Lower leg skin (tissue), 4 donors: Measurements from ENCODE around the gene TAF1B. TPM values are rescaled to one million over a fixed set of nuclear protein-coding genes. Genes with fewer than 3 reads are reported as not detected.

Experiments used
- DNase-seq, 2 donors: peaks; one replicate each; pipeline ENCODE4 v3.0.0-alpha.2; 2019; ENCODE audit warnings: low spot score in 2 of 2
- H3K4me3 ChIP-seq: fragments of 200-600 bp; sonication (generic); 2 replicates; pipeline ENCODE4 v1.5.1; 2017; ENCODE audit warnings: mild to moderate bottlenecking, low read depth; ENCODE audit not compliant: poor library complexity, severe bottlenecking
- POLR2A ChIP-seq, 2 donors: fragments of 450-650 bp; IDR thresholded peaks; one replicate each; pipeline ENCODE4 v1.6.1; 2016 to 2017; ENCODE audit warnings: antibody characterized with exemption in 2 of 2, mild to moderate bottlenecking in 1 of 2, moderate library complexity in 1 of 2
- WGBS, 2 donors: methylation state at CpG; one replicate each; pipeline ENCODE4 v1.1.5; 2018; 5-methylcytosine and 5-hydroxymethylcytosine counted together
- intact Hi-C: fragments of 100-400 bp; cut with DNase I; formaldehyde crosslinking; loops from one replicate; pipeline ENCODE4 v1.15.0; 2023; ENCODE audit warnings: low total_unique reads
- total RNA-seq, 4 donors: library from RNA; depleted of rRNA; stranded (reverse); fragments of >200 nt; gene quantifications; one replicate each; pipeline ENCODE4 v1.1.0, GENCODE V29; 2016
- TF ChIP-seq, protein P1 (sequence below), 3 donors: fragments of 450-650 bp; IDR thresholded peaks; one replicate each; pipeline ENCODE4 v1.5.1; 2016; ENCODE audit warnings: antibody characterized with exemption in 3 of 3, mild to moderate bottlenecking in 3 of 3, moderate library complexity in 2 of 3

TAF1B gene
- total RNA-seq, 4 donors from 2014 or later: 11.2 to 26.9 (median 20.1) TPM

- intact Hi-C loops: loop anchor here (10.0 kb wide), 1 partner anchor 242 kb away; the partner anchor contains the start of gene KLF11
- DNase-seq: peak in 1 of 2 donors; percentile 87
- WGBS, 2 donors: 57 to 76% methylated on average over 6 of the region's 8 CpGs
Observed at GRCh38 chr2:9802576-9802993, 40.7 kb upstream of the TAF1B start.

DNA sequence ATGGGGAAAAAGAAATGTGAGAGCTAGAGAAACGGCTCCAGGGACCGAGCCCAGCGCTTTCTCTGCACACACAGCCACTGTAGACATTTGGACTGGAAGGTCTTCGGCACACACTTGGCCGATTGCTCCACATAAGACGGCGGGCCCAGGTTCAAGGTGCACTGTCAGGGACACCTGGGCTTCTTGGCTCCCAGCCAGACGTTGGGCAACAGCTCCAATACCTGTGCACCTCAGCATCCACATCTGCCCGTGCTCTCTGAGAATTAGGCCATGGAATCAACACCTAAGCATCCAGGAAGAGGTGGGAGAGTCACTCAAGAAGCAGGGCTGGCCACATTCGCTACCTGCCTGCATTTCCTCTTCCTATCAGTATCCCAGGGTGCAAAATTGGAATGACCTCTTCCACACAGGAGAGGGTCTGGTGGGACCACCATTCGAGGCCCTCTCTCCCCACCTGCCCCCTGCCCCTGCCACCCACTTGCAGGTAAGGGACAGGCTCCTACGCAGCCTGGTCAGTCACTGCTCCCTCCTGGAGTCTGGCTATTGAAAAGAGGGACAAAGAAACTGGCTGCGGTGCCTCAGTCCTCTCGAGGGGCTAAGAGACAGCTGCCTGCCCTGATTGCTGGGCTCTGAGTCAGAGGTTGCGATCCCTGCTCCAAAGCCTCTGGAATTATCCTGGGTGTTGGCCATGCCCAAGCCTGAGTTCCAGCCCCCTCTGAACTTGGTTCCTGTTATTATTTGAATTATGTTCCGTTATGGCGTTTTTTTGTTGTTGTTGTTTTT is 40.1 kb upstream of the TAF1B start:
- peak in 1 of 2 donors; percentile 88 for DNase-seq
- TF ChIP-seq, protein P1, sequence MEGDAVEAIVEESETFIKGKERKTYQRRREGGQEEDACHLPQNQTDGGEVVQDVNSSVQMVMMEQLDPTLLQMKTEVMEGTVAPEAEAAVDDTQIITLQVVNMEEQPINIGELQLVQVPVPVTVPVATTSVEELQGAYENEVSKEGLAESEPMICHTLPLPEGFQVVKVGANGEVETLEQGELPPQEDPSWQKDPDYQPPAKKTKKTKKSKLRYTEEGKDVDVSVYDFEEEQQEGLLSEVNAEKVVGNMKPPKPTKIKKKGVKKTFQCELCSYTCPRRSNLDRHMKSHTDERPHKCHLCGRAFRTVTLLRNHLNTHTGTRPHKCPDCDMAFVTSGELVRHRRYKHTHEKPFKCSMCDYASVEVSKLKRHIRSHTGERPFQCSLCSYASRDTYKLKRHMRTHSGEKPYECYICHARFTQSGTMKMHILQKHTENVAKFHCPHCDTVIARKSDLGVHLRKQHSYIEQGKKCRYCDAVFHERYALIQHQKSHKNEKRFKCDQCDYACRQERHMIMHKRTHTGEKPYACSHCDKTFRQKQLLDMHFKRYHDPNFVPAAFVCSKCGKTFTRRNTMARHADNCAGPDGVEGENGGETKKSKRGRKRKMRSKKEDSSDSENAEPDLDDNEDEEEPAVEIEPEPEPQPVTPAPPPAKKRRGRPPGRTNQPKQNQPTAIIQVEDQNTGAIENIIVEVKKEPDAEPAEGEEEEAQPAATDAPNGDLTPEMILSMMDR (IDR thresholded peaks at IDR 0.05): no peak
- no peak for TF ChIP-seq POLR2A (IDR thresholded peaks at IDR 0.05)
- WGBS, 2 donors: 64 to 66% methylated on average over 17 of the region's 17 CpGs
- intact Hi-C loops: loop anchor here (10.0 kb wide), 1 partner anchor 242 kb away; the partner anchor contains the start of gene KLF11
- H3K4me3 ChIP-seq: no peak overlapping the region

More at GRCh38 chr2:9802576-9802993, 40.7 kb upstream of the TAF1B start:
- TF ChIP-seq POLR2A (IDR thresholded peaks at IDR 0.05): no peak
- TF ChIP-seq, protein P1 (IDR thresholded peaks at IDR 0.05): no peak
- H3K4me3 ChIP-seq: no peak overlapping the region

DNA sequence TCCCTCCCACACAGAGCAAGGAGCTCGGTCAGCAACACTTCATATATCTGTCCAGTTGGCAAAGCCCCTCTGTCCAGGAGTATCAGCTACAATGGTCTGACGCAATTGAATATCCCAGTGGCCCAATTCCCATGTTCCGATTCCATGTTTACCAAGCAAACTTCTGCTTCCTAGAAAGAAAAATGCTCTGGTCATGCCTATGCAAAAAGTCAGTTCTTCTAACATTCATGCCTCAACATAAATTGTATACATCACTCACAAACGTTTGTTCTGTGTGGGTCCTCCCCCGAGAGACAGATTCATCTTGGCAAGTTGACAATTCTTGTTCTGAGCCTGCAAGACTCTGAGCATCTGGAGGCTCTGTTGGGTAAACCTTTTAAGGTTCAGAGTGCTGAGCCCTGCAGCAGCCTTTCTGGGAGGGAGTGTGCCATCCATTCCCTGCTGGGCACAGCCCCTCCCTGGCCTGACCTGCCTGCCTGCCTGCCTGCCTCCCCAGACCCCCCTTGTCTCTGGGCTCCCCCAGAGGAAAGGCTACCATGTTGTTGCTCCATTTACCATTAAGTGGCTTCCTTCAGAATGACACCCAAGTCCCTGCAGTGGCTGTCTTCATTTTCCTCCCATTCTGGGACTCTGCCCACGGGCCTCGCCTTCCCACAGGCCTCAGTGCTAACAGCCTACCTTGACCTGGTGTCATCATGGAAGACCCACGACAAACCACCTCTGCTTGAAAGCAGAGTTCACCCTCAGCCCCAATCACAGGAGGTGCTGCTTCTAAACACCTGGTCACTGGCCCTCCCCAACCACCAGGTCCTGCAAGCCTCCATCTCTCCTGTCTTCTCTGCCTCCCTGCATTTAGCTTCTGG is 37.6 kb upstream of the TAF1B start:
- 71 to 78% methylated on average over 8 of the region's 8 CpGs for whole genome bisulfite sequencing, 2 donors

GRCh38 chr2:9806298-9806610 is 37.0 kb upstream of the TAF1B start:
- H3K4me3 ChIP-seq: no peak overlapping the region
- 86 to 100% methylated on average over 1 of the region's 1 CpG for WGBS, 2 donors
- no peak for TF ChIP-seq POLR2A (IDR thresholded peaks at IDR 0.05)
- TF ChIP-seq, protein P1 (IDR thresholded peaks at IDR 0.05): no peak
- peak in 1 of 2 donors; percentile 70 for DNase-seq
- intact Hi-C loops: loop anchor here (10.0 kb wide), 1 partner anchor 239 kb away; the partner anchor contains the start of gene KLF11

More for the DNA sequence above, 37.6 kb upstream of the TAF1B start:
- intact Hi-C loops: loop anchor here (10.0 kb wide), 1 partner anchor 239 kb away; the partner anchor contains the start of gene KLF11
- H3K4me3 ChIP-seq: no peak overlapping the region
- no peak for TF ChIP-seq POLR2A (IDR thresholded peaks at IDR 0.05)
- TF ChIP-seq, protein P1 (IDR thresholded peaks at IDR 0.05): no peak
- DNase-seq: peak in 1 of 2 donors; percentile 77

DNA sequence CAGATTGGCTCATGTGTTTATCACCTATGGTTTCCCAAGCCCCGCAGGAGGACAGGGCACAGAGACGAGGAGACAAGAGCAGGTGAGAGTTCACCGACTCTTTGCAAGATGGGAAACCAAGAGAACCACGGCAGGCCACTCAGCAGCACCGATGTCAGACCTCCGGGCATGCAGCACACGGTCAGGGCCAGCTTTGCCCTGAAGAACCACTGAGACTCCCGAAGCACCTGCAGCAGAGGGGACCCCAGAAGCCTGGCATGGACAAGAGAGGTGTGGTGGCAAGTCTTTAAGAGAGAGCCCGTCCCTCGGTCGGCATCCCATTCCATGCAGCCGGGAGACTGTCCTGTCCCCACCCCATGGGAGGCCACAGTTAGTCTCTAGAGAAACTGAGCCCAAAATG is 36.6 kb upstream of the TAF1B start:
- H3K4me3 ChIP-seq: no peak overlapping the region
- intact Hi-C loops: loop anchor here (10.0 kb wide), 1 partner anchor 238 kb away; the partner anchor contains the start of gene KLF11
- peak in 1 of 2 donors; percentile 80 for DNase-seq
- no peak for TF ChIP-seq POLR2A (IDR thresholded peaks at IDR 0.05)
- TF ChIP-seq, protein P1 (IDR thresholded peaks at IDR 0.05): no peak
- WGBS, 2 donors: 91% methylated on average over 10 to 12 of the region's 12 CpGs
